T-helper 1 cell treated with Interleukin-12 subunit alpha and Interleukin-12 subunit beta and Interleukin-4 antibody, amounts not matched to agents 30 μg/mL and 1 μg/mL, for 36 hours (primary cell): ENCODE results near the gene SPON2.
A peak's percentile ranks its signal among the peaks of the same experiment; 100 is the strongest.

Experiments
- H3K27ac Mint-ChIP-seq: one replicate; pipeline ENCODE4 v1.8.0; 2021; ENCODE audit warnings: mild to moderate bottlenecking, mixed read lengths
- H3K27me3 Mint-ChIP-seq: one replicate; pipeline ENCODE4 v1.8.0; 2021; ENCODE audit warnings: low read depth, mixed read lengths
- H3K36me3 Mint-ChIP-seq: one replicate; pipeline ENCODE4 v1.8.0; 2021; ENCODE audit warnings: low read depth, mixed read lengths
- H3K4me1 Mint-ChIP-seq: one replicate; pipeline ENCODE4 v1.8.0; 2021; ENCODE audit warnings: low read depth, mixed read lengths
- H3K4me3 Mint-ChIP-seq: one replicate; pipeline ENCODE4 v1.8.0; 2021; ENCODE audit warnings: mild to moderate bottlenecking, moderate library complexity, mixed read lengths
- H3K9me3 Mint-ChIP-seq: one replicate; pipeline ENCODE4 v1.8.0; 2021; ENCODE audit warnings: mixed read lengths

SPON2 gene

DNA sequence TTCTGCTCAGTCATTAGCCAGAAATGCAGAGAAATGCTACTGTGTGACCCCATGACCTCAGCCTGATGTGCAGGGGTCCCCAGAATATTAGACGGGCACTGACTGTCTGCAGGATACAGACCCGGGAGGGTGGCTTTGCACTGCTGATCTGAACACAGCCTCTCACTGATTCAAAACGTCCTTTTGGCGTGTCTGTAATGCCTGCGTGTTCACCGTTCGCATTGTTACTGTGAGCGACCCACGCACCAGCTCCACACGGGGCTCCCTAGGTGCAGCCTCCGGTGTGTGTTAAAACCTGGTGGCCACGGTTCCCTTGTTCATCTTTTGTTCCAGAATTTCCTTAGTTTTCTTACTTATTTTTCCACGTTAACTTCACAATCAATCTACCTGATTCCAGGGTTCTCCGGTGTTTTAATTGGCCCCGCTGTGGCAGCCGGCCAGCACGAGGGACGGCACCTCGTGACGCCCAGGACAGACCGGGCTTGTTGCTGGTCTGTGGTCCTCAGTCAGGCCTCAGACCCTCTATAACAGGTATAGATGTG, 32.0 kb upstream of the SPON2 start:
- H3K27ac Mint-ChIP-seq: peak overlapping the region; percentile 80
- H3K36me3 Mint-ChIP-seq: peaks cover 5% of the 10 kb centered on the region
- no peaks in the 10 kb centered on the region for H3K27me3 Mint-ChIP-seq
- peaks cover 30% of the 10 kb centered on the region for H3K4me1 Mint-ChIP-seq
- H3K9me3 Mint-ChIP-seq: no peaks in the 10 kb centered on the region
- no peak overlapping the region for H3K4me3 Mint-ChIP-seq

GRCh38 chr4:1203026-1203616, 30.7 kb upstream of the SPON2 start:
- no peak overlapping the region for H3K4me3 Mint-ChIP-seq

GRCh38 chr4:1202526-1203011, 30.2 kb upstream of the SPON2 start:
- peaks cover 12% of the 10 kb centered on the region for H3K36me3 Mint-ChIP-seq
- no peaks in the 10 kb centered on the region for H3K27me3 Mint-ChIP-seq
- H3K4me3 Mint-ChIP-seq: peak overlapping the region; percentile 78
- H3K9me3 Mint-ChIP-seq: no peaks in the 10 kb centered on the region
- peak overlapping the region; percentile 97 for H3K27ac Mint-ChIP-seq
- H3K4me1 Mint-ChIP-seq: peaks cover 35% of the 10 kb centered on the region

More at GRCh38 chr4:1203026-1203616, 30.7 kb upstream of the SPON2 start:
- Mint-ChIP-seq H3K4me1 (peaks cover 33% of the 10 kb centered on the region), H3K9me3 (no peaks in the 10 kb centered on the region), H3K27me3 (no peaks in the 10 kb centered on the region), H3K36me3 (peaks cover 9% of the 10 kb centered on the region), H3K27ac (peak overlapping the region; percentile 80)

GRCh38 chr4:1201851-1202525, 29.6 kb upstream of the SPON2 start:
- Mint-ChIP-seq H3K27me3 (no peaks in the 10 kb centered on the region), H3K27ac (peak overlapping the region; percentile 97), H3K4me3 (peak overlapping the region; percentile 78), H3K4me1 (peaks cover 38% of the 10 kb centered on the region), H3K9me3 (no peaks in the 10 kb centered on the region), H3K36me3 (peaks cover 12% of the 10 kb centered on the region)

DNA sequence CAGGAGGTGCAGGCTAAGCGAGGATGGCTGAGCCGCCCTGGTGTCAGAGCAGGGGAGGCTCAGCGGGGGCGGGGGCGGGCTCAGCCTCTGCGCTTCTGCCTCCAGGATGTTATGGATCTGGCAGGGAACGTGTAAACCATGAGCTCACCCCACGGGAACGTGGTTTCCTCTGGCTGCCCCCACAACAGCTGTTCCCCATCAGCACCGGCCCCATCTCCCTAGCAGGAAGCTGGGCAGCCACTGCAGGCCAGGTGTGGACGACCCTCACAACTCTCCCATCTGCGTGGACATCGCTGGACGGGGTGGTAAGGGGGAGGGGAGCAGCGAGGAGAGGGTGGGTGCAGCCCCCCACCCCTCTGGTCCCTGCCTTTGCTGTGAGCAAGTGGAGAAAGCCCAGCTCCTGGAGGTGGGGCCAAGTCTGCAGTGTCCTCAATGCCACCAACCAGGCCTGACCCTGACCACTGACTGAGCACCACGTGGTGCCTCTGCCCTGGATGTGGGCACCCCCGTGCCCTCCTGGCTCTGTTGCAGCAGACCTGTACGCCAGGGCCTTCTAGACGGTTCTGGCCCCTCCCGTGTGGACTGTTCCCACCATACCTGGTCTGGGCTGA, 28.1 kb upstream of the SPON2 start:
- peaks cover 16% of the 10 kb centered on the region for H3K36me3 Mint-ChIP-seq
- H3K27me3 Mint-ChIP-seq: no peaks in the 10 kb centered on the region
- H3K27ac Mint-ChIP-seq: peak overlapping the region; percentile 97
- peaks cover 43% of the 10 kb centered on the region for H3K4me1 Mint-ChIP-seq
- peak overlapping the region; percentile 78 for H3K4me3 Mint-ChIP-seq
- no peaks in the 10 kb centered on the region for H3K9me3 Mint-ChIP-seq

- H3K27me3 Mint-ChIP-seq: no peaks in the 10 kb centered on the region
- peak overlapping the region; percentile 78 for H3K4me3 Mint-ChIP-seq
- no peaks in the 10 kb centered on the region for H3K9me3 Mint-ChIP-seq
- peaks cover 41% of the 10 kb centered on the region for H3K4me1 Mint-ChIP-seq
- H3K36me3 Mint-ChIP-seq: peaks cover 16% of the 10 kb centered on the region
- H3K27ac Mint-ChIP-seq: no peak overlapping the region
These were observed 27.4 kb upstream of the SPON2 start for GRCh38 chr4:1199556-1200331.

- Mint-ChIP-seq H3K4me3 (peak overlapping the region; percentile 55), H3K9me3 (no peaks in the 10 kb centered on the region), H3K27me3 (no peaks in the 10 kb centered on the region), H3K27ac (peak overlapping the region; percentile 23), H3K4me1 (peaks cover 29% of the 10 kb centered on the region), H3K36me3 (peaks cover 12% of the 10 kb centered on the region)
These were observed 25.9 kb upstream of the SPON2 start for GRCh38 chr4:1198098-1198844.

DNA sequence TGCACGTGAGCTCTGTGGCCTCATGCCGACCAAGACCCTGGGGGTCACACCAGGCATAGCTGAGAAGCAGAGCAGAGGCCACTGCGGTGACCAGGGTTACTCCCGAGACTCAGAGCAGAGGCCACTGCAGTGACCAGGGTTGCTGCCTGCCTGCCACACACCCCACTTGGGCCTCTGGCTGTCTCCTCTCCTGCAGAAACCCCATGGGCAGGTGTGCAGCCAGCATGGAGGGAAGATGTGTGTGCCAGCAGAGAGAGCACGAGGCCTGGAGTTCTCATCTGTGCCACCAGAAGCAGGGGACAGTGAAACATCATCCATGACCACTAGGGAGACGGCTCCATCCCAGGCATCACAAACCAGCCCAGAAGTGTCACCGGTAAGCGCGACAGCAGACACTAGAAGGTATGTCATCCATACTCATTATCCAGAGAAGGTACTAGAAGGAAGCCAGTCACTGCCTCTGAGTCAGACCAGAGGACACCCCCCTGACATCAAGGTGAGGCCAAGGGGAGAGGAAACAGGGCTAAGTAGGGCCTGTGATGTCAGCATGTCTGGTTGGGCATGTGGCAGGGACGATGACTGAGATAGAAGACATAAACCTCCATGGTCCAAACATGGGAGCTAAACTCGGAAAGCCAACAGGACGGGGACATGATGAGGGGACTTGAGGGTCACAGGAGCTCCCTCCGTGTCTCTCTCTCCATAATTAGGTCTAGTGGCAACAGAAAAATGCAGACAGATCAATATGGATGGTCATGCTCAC, 24.2 kb upstream of the SPON2 start:
- Mint-ChIP-seq H3K9me3 (no peaks in the 10 kb centered on the region), H3K27me3 (no peaks in the 10 kb centered on the region), H3K4me1 (peaks cover 17% of the 10 kb centered on the region), H3K4me3 (no peak overlapping the region), H3K27ac (no peak overlapping the region), H3K36me3 (peaks cover 12% of the 10 kb centered on the region)

DNA sequence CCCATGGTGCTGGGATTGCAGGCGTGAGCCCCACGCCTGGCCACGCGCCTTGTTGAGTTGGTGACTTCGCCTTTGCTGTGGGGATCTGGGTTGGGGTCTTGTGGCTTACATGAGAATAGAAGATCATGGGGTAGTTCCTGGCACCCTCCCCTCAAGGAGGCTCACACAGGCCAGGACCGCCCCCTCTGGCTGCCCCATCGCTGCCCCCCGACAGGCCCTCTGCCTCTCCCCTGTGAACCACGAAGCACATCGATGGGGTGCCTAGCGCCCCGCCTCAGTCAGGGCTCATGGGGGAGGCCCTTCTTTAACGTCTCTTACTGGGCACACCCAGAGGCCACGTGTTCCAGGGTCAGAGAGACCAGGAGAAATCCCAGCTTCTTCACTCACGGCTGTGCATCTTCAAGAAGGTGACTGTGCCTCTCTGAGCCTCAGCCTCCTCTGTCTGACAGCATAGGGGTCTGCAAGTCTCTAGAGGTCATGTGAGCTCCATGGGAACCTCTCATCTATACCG, 23.6 kb upstream of the SPON2 start:
- H3K4me1 Mint-ChIP-seq: peaks cover 15% of the 10 kb centered on the region
- peaks cover 12% of the 10 kb centered on the region for H3K36me3 Mint-ChIP-seq
- no peaks in the 10 kb centered on the region for H3K9me3 Mint-ChIP-seq
- no peak overlapping the region for H3K4me3 Mint-ChIP-seq
- no peak overlapping the region for H3K27ac Mint-ChIP-seq
- no peaks in the 10 kb centered on the region for H3K27me3 Mint-ChIP-seq

- no peak overlapping the region for H3K4me3 Mint-ChIP-seq
- H3K9me3 Mint-ChIP-seq: no peaks in the 10 kb centered on the region
- H3K27ac Mint-ChIP-seq: no peak overlapping the region
These were observed 22.8 kb upstream of the SPON2 start for GRCh38 chr4:1195109-1195671.

GRCh38 chr4:1194010-1194900, 21.9 kb upstream of the SPON2 start:
- H3K4me3 Mint-ChIP-seq: no peak overlapping the region
- no peak overlapping the region for H3K27ac Mint-ChIP-seq
- H3K4me1 Mint-ChIP-seq: peaks cover 12% of the 10 kb centered on the region
- no peaks in the 10 kb centered on the region for H3K9me3 Mint-ChIP-seq
- H3K36me3 Mint-ChIP-seq: peaks cover 12% of the 10 kb centered on the region
- no peaks in the 10 kb centered on the region for H3K27me3 Mint-ChIP-seq

More at GRCh38 chr4:1195109-1195671, 22.8 kb upstream of the SPON2 start:
- no peaks in the 10 kb centered on the region for H3K27me3 Mint-ChIP-seq
- peaks cover 12% of the 10 kb centered on the region for H3K36me3 Mint-ChIP-seq
- H3K4me1 Mint-ChIP-seq: peaks cover 15% of the 10 kb centered on the region
